ENCODE data around the gene IL1RAPL2.

GRCh38 chrX:105017641-105018040, 451.6 kb downstream of the IL1RAPL2 start:
- TF ChIP-seq CTCF (IDR thresholded peaks at IDR 0.05; ENCODE audit: extremely low read depth in 1 of 2, insufficient read depth in 1 of 2, low read depth in 1 of 2, low read length in 2 of 2) (no peak), POLR2AphosphoS5 (IDR thresholded peaks at IDR 0.05; ENCODE audit: insufficient read depth, low read depth, low read length) (no peak), POLR2A (IDR thresholded peaks at IDR 0.05; ENCODE audit: low read depth, low read length) (no peak), EZH2 (IDR thresholded peaks at IDR 0.05; ENCODE audit: borderline replicate concordance, low read depth, low read length, severe bottlenecking) (no peak), MYC (IDR thresholded peaks at IDR 0.05; ENCODE audit: low read depth, low read length) (no peak)
